NB4 (cell line): ENCODE data around the gene WHAMM.
A peak's percentile ranks its signal among the peaks of the same experiment; 100 is the strongest.
"Not testable (repeated sequence)": the region's sequence is repeated elsewhere in the genome, so short reads cannot be mapped to it uniquely, and the experiment has no call there.

Experiments
- DNase-seq: peaks from one replicate; pipeline ENCODE4 v3.0.0; 2010; ENCODE audit warnings: low read depth
- H3K4me3 ChIP-seq: one replicate; pipeline ENCODE4 v1.5.1; 2011; ENCODE audit warnings: mild to moderate bottlenecking, low read depth, low read length, moderate library complexity
- CTCF ChIP-seq: IDR thresholded peaks from one replicate; pipeline ENCODE4 v1.5.1; 2012; ENCODE audit warnings: low read depth, low read length
- MYC ChIP-seq: IDR thresholded peaks from 2 replicates; pipeline ENCODE4 v1.6.1; 2011; ENCODE audit warnings: low read depth, low read length
- POLR2A ChIP-seq: IDR thresholded peaks from 2 replicates; pipeline ENCODE4 v1.6.1; 2011; ENCODE audit warnings: mild to moderate bottlenecking; ENCODE audit not compliant: insufficient read length; ENCODE audit errors: extremely low read depth
- TF ChIP-seq, protein P1 (sequence below): IDR thresholded peaks from 2 replicates; pipeline ENCODE4 v1.6.1; 2011; ENCODE audit warnings: low read depth, low read length

WHAMM gene, protein sequence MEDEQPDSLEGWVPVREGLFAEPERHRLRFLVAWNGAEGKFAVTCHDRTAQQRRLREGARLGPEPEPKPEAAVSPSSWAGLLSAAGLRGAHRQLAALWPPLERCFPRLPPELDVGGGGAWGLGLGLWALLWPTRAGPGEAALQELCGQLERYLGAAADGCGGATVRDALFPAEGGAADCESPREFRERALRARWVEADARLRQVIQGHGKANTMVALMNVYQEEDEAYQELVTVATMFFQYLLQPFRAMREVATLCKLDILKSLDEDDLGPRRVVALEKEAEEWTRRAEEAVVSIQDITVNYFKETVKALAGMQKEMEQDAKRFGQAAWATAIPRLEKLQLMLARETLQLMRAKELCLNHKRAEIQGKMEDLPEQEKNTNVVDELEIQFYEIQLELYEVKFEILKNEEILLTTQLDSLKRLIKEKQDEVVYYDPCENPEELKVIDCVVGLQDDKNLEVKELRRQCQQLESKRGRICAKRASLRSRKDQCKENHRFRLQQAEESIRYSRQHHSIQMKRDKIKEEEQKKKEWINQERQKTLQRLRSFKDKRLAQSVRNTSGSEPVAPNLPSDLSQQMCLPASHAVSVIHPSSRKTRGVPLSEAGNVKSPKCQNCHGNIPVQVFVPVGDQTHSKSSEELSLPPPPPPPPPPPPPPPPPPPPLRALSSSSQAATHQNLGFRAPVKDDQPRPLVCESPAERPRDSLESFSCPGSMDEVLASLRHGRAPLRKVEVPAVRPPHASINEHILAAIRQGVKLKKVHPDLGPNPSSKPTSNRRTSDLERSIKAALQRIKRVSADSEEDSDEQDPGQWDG

GRCh38 chr15:82809308-82810060, at the start of gene WHAMM:
TSS of gene WHAMM (plus strand) at chr15:82809628. CDS start at chr15:82809727, 99 bp downstream.
- TF ChIP-seq MYC (no peak), POLR2A (peak; percentile 75), CTCF (no peak)
- TF ChIP-seq, protein P1, sequence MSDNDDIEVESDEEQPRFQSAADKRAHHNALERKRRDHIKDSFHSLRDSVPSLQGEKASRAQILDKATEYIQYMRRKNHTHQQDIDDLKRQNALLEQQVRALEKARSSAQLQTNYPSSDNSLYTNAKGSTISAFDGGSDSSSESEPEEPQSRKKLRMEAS, result 0 out of 2 replicates have a peak, but pooled peaks have one; percentile 18
- DNase-seq, result peak; percentile 99
- H3K4me3 ChIP-seq, result peak within 1 kb of the TSS; percentile 81

DNA sequence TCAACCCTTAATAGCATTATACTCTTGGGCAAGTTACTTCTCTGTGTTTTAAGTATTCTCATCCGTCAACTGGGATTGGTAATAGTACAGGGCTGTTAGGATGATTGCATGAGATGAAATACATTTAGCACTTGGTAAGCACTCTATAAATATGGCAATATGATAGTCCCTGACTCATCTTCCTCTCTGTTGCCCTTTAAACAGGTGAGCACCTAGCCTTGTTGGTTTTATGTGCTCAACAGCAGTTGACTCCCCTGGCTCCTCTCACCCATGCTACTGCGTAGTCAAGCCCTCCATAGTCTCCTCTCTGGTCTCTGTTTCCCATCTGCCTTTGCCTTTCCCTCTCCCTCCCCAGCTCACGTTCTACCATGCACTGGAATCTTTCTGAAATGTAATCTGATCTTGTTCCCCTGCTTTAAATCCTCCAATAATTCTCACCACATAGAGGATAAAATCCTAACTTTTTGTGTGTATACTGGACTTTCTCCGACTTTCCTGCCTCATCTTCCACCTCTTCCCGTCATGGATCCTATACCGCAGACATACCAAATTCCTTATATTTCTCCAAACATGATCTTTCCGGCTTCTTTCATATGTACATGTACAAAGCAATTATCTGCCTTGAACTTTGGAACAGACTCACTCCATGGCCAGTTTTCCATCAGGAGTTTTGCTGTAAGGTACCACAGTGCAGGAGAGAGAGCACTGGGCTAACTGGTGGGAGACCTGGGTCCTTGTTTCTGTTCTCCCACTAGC, 45.9 kb upstream of the WHAMM start:
- TF ChIP-seq, protein P1, result no peak
- TF ChIP-seq MYC, result no peak
- TF ChIP-seq CTCF, result no peak
- TF ChIP-seq POLR2A, result no peak
- no peak overlapping the region for H3K4me3 ChIP-seq
- no peak for DNase-seq

DNA sequence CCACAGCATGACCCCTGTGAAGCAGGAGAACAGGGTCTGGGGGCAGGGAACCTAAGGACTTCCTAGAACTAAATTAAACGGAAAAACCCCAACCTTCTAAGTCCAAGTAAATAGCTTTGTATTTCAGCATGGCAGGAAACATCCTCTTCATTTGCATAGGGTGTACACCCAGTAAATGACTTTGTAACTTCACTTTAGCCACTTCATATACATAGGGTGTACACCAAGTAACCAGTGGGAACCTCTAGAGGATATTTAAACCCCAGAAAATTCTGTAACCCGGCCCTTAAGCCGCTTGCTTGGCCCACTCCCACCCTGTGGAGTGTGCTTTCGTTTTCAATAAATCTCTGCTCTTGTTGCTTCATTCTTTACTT, 45.3 kb upstream of the WHAMM start:
- no peak overlapping the region for H3K4me3 ChIP-seq
- no peak for DNase-seq
- no peak for TF ChIP-seq CTCF
- no peak for TF ChIP-seq MYC
- no peak for TF ChIP-seq POLR2A
- TF ChIP-seq, protein P1, result no peak

GRCh38 chr15:82764740-82765139, 44.7 kb upstream of the WHAMM start:
- no peak overlapping the region for H3K4me3 ChIP-seq
- TF ChIP-seq CTCF, result no peak
- no peak for DNase-seq

GRCh38 chr15:82766201-82766600, 43.2 kb upstream of the WHAMM start:
- not testable (repeated sequence) for DNase-seq, H3K4me3 ChIP-seq
